Osteoblast (primary cell): Measurements from ENCODE around the gene OR2L8. TPM values are rescaled to one million over a fixed set of nuclear protein-coding genes. Genes with fewer than 3 reads are reported as not detected.
"Not testable (repeated sequence)": the region's sequence is repeated elsewhere in the genome, so short reads cannot be mapped to it uniquely, and the experiment has no call there.

Source experiments
- DNase-seq: peaks from one replicate; pipeline ENCODE4 v3.0.0; 2011; ENCODE audit warnings: low spot score, mixed read lengths; ENCODE audit not compliant: insufficient read length; ENCODE audit errors: missing footprints
- H2AFZ ChIP-seq: 2 replicates; pipeline ENCODE4 v1.6.0; 2011; ENCODE audit warnings: mild to moderate bottlenecking, low read length
- H3K27ac ChIP-seq: 2 replicates; pipeline ENCODE4 v1.5.1; 2011; ENCODE audit warnings: mild to moderate bottlenecking, low read depth, low read length, moderate library complexity
- H3K27me3 ChIP-seq: 2 replicates; pipeline ENCODE4 v1.6.0; 2012; ENCODE audit warnings: mild to moderate bottlenecking, control low read depth, inconsistent platforms, low read length, moderate library complexity; ENCODE audit not compliant: insufficient read depth
- H3K36me3 ChIP-seq: 2 replicates; pipeline ENCODE4 v1.5.1; 2011; ENCODE audit warnings: mild to moderate bottlenecking, low read length, control low read depth, moderate library complexity; ENCODE audit not compliant: insufficient read depth
- H3K4me1 ChIP-seq: 2 replicates; pipeline ENCODE4 v1.5.1; 2011; ENCODE audit warnings: mild to moderate bottlenecking, low read length, control low read depth, moderate library complexity; ENCODE audit not compliant: insufficient read depth
- H3K4me2 ChIP-seq: 2 replicates; pipeline ENCODE4 v1.6.0; 2011; ENCODE audit warnings: mild to moderate bottlenecking, low read length; ENCODE audit not compliant: insufficient read depth
- H3K4me3 ChIP-seq: fragments of 200-600 bp; sonication (generic); 3 replicates; pipeline ENCODE4 v1.5.1; 2012; ENCODE audit warnings: mild to moderate bottlenecking, low read length, inconsistent platforms; ENCODE audit not compliant: insufficient read depth
- H3K79me2 ChIP-seq: 2 replicates; pipeline ENCODE4 v1.6.0; 2012; ENCODE audit warnings: mild to moderate bottlenecking, low read length, control low read depth, inconsistent platforms; ENCODE audit not compliant: insufficient read depth
- H3K9me3 ChIP-seq: 2 replicates; pipeline ENCODE4 v1.5.1; 2011; ENCODE audit warnings: low read depth, low read length, control low read depth
- H4K20me1 ChIP-seq: 2 replicates; pipeline ENCODE4 v1.6.0; 2012; ENCODE audit warnings: mild to moderate bottlenecking, low read length, control low read depth; ENCODE audit not compliant: insufficient read depth
- total RNA-seq: library from RNA; depleted of rRNA; stranded (reverse); fragments of >200 nt; gene quantifications from 2 replicates; pipeline ENCODE4 v1.2.3, GENCODE V29; 2012
- TF ChIP-seq, protein P1 (sequence below): IDR thresholded peaks from 2 replicates; pipeline ENCODE4 v1.5.1; 2011; ENCODE audit warnings: mild to moderate bottlenecking, low read depth, low read length, moderate library complexity; ENCODE audit errors: extremely low read depth

Gene OR2L8
- total RNA-seq, 1 donor: not detected

DNA sequence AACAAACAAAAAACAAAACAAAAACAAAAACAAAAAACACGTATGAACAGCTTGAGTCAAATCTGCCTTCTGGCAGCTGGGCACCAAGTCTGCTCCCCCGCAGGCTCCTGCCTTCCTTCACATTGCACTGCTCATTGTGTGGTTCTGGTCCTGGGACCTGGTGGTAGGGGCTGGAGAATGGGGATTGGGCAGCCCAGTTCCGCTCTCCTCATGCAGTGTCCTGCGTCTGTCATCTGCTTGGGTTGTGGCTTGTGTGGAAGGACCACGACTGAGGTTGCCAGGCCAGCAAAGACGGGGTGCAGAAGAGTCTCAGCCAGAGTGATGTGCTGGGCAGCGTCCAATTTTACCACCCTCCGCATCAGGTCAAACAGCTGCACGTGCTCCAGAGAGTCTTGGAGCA is 12.9 kb upstream of the OR2L8 start:
- TF ChIP-seq, protein P1, sequence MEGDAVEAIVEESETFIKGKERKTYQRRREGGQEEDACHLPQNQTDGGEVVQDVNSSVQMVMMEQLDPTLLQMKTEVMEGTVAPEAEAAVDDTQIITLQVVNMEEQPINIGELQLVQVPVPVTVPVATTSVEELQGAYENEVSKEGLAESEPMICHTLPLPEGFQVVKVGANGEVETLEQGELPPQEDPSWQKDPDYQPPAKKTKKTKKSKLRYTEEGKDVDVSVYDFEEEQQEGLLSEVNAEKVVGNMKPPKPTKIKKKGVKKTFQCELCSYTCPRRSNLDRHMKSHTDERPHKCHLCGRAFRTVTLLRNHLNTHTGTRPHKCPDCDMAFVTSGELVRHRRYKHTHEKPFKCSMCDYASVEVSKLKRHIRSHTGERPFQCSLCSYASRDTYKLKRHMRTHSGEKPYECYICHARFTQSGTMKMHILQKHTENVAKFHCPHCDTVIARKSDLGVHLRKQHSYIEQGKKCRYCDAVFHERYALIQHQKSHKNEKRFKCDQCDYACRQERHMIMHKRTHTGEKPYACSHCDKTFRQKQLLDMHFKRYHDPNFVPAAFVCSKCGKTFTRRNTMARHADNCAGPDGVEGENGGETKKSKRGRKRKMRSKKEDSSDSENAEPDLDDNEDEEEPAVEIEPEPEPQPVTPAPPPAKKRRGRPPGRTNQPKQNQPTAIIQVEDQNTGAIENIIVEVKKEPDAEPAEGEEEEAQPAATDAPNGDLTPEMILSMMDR: no peak
- no peaks in the 10 kb centered on the region for H3K9me3 ChIP-seq
- no peak overlapping the region for H2AFZ ChIP-seq
- H3K27ac ChIP-seq: no peak overlapping the region
- H4K20me1 ChIP-seq: no peaks in the 10 kb centered on the region
- no peak for DNase-seq
- no peaks in the 10 kb centered on the region for H3K79me2 ChIP-seq
- H3K4me1 ChIP-seq: no peaks in the 10 kb centered on the region
- no peak overlapping the region for H3K4me3 ChIP-seq
- no peak overlapping the region for H3K4me2 ChIP-seq
- H3K36me3 ChIP-seq: no peaks in the 10 kb centered on the region
- H3K27me3 ChIP-seq: no peaks in the 10 kb centered on the region

DNA sequence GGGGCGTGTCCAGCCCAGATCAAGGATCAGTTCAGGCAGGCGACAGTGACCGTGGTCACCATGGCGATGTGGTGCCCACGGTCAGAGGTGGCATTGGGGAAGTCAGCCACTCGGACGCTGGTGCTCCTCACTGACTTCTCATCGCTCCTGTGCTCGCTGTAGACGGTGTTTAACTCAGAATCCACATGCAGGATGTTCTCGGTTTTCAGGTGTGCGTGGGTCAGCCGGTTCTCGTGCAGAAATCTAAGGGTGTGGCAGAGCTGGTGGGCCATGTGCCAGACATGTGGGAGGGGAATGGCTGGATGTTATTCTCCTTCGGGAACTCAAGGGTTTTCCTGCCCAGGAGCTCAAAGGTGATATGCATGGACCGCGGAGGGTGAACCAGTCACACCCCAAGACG is 12.2 kb upstream of the OR2L8 start:
- DNase-seq: no peak
- Histone ChIP-seq H4K20me1 (no peaks in the 10 kb centered on the region), H3K79me2 (no peaks in the 10 kb centered on the region), H3K9me3 (no peaks in the 10 kb centered on the region), H3K36me3 (no peaks in the 10 kb centered on the region), H3K27me3 (no peaks in the 10 kb centered on the region), H3K4me3 (no peak overlapping the region), H3K4me2 (no peak overlapping the region), H3K27ac (no peak overlapping the region), H2AFZ (no peak overlapping the region), H3K4me1 (no peaks in the 10 kb centered on the region)
- TF ChIP-seq, protein P1: no peak

DNA sequence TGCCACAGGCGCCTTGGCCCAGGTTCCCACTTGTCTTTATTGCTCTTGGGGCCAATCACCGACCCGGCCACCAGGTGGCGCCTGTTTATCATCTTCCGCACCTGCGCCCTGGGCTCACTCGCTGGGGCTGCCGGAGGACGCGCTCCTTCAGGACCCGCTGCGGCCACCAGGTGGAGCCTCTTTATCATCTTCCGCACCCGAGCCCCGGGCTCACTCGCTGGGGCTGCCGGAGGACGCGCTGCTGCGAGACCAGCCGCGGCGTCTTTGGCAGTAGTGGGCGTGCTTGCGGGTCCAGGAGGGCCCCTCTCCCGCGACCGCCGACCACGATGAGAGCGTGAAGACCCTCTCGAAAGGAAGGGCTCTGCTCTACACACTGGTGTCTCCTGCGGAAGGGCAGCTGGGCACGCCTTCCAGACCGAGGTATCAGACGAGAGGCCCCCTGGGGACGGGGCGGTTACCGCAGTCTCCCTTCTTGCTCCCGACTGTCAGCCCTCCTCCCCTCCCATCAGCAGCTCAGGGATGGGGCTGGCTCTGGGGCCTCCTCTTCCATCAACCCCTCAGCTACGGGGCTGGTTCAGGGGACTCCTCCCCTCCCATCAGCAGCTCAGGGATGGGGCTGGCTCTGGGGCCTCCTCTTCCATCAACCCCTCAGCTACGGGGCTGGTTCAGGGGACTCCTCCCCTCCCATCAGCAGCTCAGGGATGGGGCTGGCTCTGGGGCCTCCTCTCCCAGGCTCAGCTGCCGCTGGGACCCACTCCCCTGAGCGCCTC is 11.5 kb upstream of the OR2L8 start:
- not testable (repeated sequence) for H3K27me3 ChIP-seq, H3K4me2 ChIP-seq, H3K27ac ChIP-seq, H3K4me1 ChIP-seq, DNase-seq, H2AFZ ChIP-seq, H4K20me1 ChIP-seq, H3K79me2 ChIP-seq, H3K36me3 ChIP-seq, H3K4me3 ChIP-seq, H3K9me3 ChIP-seq
- TF ChIP-seq, protein P1: peak; percentile 16

DNA sequence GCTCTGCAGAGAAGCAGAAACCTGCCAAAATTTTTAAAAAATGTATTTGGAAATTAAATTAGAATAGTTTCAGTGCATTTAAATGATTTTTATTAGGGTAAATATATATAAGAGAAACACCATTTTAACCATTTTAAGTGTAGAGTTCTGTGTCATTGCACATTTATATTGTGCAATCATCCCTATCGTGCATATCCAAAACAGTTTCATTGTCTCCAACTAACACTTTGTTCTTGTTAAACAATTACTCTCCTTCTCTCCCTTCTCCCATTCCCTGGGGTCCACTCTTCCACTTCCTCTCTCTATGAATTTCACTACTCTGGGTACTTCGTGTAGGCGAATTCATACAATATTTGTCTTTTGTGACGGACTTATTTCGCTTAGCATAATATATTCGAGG is 6.0 kb upstream of the OR2L8 start:
- Histone ChIP-seq H3K4me3 (no peak overlapping the region), H3K9me3 (no peaks in the 10 kb centered on the region), H3K27ac (no peak overlapping the region), H3K27me3 (no peaks in the 10 kb centered on the region), H4K20me1 (no peaks in the 10 kb centered on the region), H3K79me2 (no peaks in the 10 kb centered on the region), H3K4me1 (no peaks in the 10 kb centered on the region), H3K36me3 (no peaks in the 10 kb centered on the region), H3K4me2 (no peak overlapping the region), H2AFZ (no peak overlapping the region)
- DNase-seq: no peak
- TF ChIP-seq, protein P1: no peak
